Tibial nerve (tissue), 3 donors: ENCODE results near the gene AGO4.

Experiments used
- CTCF ChIP-seq, 5 experiments: fragments of 200-600 bp in 3 of 5; fragments of 450-650 bp in 2 of 5; sonication (generic) in 3 of 5; IDR thresholded peaks; one replicate each; pipeline ENCODE4 v1.5.1; 2016 to 2019; ENCODE audit warnings: antibody characterized with exemption in 5 of 5, mild to moderate bottlenecking in 3 of 5, moderate library complexity in 2 of 5
- POLR2A ChIP-seq, 2 donors: fragments of 450-650 bp; IDR thresholded peaks; one replicate each; pipeline ENCODE4 v1.6.1; 2017; ENCODE audit warnings: antibody characterized with exemption in 2 of 2, mild to moderate bottlenecking in 2 of 2, moderate library complexity in 2 of 2

GRCh38 chr1:35894656-35895055 is 86.8 kb downstream of the AGO4 start:
- TF ChIP-seq CTCF (IDR thresholded peaks at IDR 0.05) (no peak), POLR2A (IDR thresholded peaks at IDR 0.05) (no peak)
